Fibroblast of pulmonary artery (primary cell): ENCODE measurements around the gene DAB1.

Experiments
- DNase-seq: peaks from one replicate; pipeline ENCODE4 v3.0.0-alpha.2; 2010; ENCODE audit warnings: low read depth
- H3K4me3 ChIP-seq: replicated peaks from 2 replicates; pipeline ENCODE4 v1.5.1; 2011; ENCODE audit warnings: low read depth, mild to moderate bottlenecking, control low read depth, low read length, moderate library complexity
- TF ChIP-seq, protein P1 (sequence below): IDR thresholded peaks from 2 replicates; pipeline ENCODE4 v1.5.1; 2011; ENCODE audit warnings: mild to moderate bottlenecking, control low read depth, low read length, inconsistent platforms; ENCODE audit errors: missing control alignments

The DAB1 gene

GRCh38 chr1:57160594-57160993 lies 263.3 kb downstream of the DAB1 start:
- no peak overlapping the region for H3K4me3 ChIP-seq
- DNase-seq: no peak
- TF ChIP-seq, protein P1, sequence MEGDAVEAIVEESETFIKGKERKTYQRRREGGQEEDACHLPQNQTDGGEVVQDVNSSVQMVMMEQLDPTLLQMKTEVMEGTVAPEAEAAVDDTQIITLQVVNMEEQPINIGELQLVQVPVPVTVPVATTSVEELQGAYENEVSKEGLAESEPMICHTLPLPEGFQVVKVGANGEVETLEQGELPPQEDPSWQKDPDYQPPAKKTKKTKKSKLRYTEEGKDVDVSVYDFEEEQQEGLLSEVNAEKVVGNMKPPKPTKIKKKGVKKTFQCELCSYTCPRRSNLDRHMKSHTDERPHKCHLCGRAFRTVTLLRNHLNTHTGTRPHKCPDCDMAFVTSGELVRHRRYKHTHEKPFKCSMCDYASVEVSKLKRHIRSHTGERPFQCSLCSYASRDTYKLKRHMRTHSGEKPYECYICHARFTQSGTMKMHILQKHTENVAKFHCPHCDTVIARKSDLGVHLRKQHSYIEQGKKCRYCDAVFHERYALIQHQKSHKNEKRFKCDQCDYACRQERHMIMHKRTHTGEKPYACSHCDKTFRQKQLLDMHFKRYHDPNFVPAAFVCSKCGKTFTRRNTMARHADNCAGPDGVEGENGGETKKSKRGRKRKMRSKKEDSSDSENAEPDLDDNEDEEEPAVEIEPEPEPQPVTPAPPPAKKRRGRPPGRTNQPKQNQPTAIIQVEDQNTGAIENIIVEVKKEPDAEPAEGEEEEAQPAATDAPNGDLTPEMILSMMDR: no peak

- no peak overlapping the region for H3K4me3 ChIP-seq
- TF ChIP-seq, protein P1: no peak
- DNase-seq: no peak
Observed at GRCh38 chr1:57158604-57158998, 265.3 kb downstream of the DAB1 start.

DNA sequence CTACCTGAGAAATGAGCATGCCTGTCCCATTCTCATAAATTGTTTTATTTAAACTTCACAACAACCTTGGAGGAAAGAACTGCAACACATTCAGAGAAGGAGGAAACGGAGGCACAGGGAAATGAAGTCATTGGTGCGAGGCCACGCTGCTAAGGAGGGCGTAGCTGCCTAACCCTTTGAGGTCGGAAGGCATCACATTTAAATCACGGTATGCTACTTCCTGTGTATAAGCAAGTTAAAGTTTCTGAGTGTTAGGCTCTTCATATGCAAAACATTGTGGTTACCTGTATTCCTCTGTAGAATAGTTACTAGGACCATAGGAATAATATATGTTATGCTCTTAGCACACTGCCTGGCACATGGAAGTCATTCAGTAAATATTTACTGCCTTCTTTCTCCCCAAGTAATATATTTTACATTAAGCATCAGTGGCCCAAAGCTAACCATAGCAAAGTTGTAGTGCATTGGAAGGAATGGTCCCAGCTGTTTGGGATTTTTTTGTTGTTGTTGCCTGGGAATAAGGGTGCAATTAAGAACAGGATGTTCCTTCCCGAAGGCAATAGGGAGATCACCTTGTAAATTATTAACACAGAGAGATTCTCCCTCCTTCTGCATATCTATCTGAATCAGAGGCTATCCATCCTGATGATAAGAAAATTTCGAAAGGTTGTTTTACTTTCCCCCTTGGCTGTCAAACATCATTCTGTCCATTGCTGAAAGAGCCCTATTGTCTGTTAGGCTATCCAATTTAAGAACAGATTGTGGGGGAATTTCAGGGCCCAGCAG lies 265.8 kb downstream of the DAB1 start:
- TF ChIP-seq, protein P1: no peak
- H3K4me3 ChIP-seq: no peak overlapping the region
- no peak for DNase-seq

- TF ChIP-seq, protein P1: no peak
- no peak for DNase-seq
- no peak overlapping the region for H3K4me3 ChIP-seq
Observed at GRCh38 chr1:57156907-57157306, 267.0 kb downstream of the DAB1 start.

DNA sequence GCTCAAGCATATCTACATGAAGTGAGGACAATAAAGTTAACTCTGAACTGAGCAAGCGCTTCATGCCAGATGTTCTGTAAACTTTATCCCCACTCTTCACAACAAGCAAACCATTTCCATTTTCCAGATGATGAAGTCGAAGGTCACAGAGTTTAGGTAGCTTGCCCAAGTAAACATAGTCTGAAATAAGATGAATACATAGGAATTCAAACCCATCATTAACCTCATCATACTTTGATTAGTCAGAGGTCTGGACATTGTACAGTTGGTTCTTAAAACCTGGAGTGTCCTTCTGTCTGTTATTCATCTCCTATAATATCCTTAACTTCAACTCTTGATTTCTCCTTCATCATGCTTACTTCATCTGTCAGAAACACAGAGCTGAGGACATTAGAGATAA lies 277.8 kb downstream of the DAB1 start:
- no peak overlapping the region for H3K4me3 ChIP-seq
- TF ChIP-seq, protein P1: no peak
- DNase-seq: no peak

DNA sequence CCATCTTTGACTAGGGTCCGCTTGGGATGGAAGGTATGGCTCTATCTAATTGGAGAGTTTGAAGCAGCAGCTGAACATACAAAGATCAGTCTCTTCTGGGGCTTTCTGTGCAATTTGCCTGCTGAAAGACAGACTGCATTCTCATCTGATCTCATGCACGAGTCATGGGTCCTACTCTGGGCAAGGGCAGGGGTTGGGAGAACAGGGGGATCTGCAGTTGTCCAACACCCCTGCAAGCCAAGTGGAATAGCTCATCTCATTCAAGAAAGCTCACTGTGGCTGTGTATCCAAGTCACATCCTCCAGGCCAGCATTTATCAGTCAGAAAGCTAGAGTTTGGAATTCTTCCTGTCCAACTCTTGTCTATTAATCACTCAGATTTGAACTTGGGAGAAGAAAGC lies 280.9 kb downstream of the DAB1 start:
- no peak for DNase-seq
- TF ChIP-seq, protein P1: no peak
- H3K4me3 ChIP-seq: no peak overlapping the region

GRCh38 chr1:57142169-57142568 lies 281.7 kb downstream of the DAB1 start:
- H3K4me3 ChIP-seq: no peak overlapping the region
- no peak for DNase-seq
- TF ChIP-seq, protein P1: no peak
